H1 (cell line): Measurements from ENCODE around the gene DOCK3.

Experiments
- ATF3 ChIP-seq: IDR thresholded peaks from 2 replicates; pipeline ENCODE4 v1.6.1; 2011; ENCODE audit warnings: low read depth, mild to moderate bottlenecking, low read length; ENCODE audit not compliant: insufficient read depth
- CTBP2 ChIP-seq: IDR thresholded peaks from 2 replicates; pipeline ENCODE4 v1.7.0; 2011; ENCODE audit warnings: borderline replicate concordance, mild to moderate bottlenecking, moderate library complexity, mixed read lengths, low read length; ENCODE audit not compliant: insufficient read depth, insufficient read length
- CTCF ChIP-seq, 3 experiments: IDR thresholded peaks; 1 replicate in 2 of 3; 2 replicates in 1 of 3; pipeline versions ENCODE4 v1.5.1 to v1.6.1; 2011; ENCODE audit warnings: low read length in 3 of 3, mild to moderate bottlenecking in 3 of 3, inconsistent platforms in 2 of 3, low read depth in 1 of 3, moderate library complexity in 1 of 3; ENCODE audit not compliant: insufficient read depth in 1 of 3; ENCODE audit errors: control extremely low read depth in 1 of 3

GRCh38 chr3:51338632-51339031, 663.9 kb downstream of the DOCK3 start:
- TF ChIP-seq CTCF (IDR thresholded peaks at IDR 0.05; ENCODE audit: control extremely low read depth in 1 of 3, insufficient read depth in 1 of 3, low read depth in 1 of 3, low read length in 3 of 3) = no peak
- no peak for TF ChIP-seq ATF3
- no peak for TF ChIP-seq CTBP2
